HG02870 (cell line): Measurements from ENCODE around the gene CDH13.

Experiments
- ATAC-seq: cut with Tn5 transposase; IDR thresholded peaks from one replicate; pipeline ENCODE4 v1.9.1; 2021; ENCODE audit warnings: mild to moderate bottlenecking, moderate library complexity; ENCODE audit not compliant: unreplicated experiment

Gene CDH13

GRCh38 chr16:82649766-82650165, 23.0 kb downstream of the CDH13 start:
- no peak for ATAC-seq

DNA sequence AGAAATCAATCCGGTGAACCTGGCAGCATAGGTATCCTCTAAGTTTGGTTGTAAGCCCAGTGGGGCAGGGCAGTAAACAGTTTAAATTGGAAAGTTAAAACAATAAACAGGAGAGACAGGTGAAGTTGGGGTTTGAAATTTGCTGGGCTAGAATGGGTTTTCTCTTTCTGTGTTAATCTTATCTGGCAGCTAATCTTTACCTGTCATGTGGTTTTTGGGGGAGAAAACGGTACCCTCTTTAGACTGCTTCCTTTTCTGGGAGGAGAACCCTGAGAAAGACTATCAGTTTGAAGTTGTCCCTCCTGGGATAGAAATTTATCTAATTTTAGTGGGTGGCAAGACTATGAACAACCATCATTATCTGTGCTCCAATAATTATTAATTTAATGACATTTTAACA, 24.0 kb downstream of the CDH13 start:
- ATAC-seq, result no peak

DNA sequence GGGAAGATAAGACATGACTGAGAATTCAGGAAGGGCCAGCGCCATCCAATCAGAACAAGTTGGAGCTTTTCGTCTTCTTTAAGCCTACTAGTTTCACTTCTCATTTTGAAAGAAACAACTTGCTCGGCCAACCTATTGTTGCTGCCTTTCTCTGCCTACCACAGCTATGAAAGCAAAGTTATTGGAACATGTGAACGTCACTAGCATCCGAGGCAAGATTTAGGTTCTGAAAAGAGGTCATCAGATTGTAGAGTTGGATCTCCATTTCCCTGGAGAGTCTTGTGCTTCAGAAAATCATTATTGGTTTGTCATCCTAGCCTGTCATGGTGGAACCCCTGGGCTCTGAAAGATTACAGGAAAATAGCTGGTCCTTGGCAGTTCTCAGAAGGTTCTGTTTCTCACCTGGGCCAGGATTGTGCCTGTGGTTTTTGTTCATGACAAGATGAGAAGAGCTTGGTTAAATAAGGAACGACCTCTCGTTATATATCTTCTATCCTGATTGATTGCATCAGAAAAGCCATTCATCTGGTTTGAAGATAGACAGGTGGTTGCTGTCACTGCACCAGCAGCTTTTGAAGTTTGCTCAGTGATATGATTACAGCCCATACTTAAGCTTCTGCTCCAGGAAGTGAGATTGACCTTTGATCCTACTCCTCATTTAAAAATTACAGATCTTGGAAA, 25.3 kb downstream of the CDH13 start:
- ATAC-seq, result peak; percentile 45

GRCh38 chr16:82652826-82653225, 26.1 kb downstream of the CDH13 start:
- no peak for ATAC-seq

DNA sequence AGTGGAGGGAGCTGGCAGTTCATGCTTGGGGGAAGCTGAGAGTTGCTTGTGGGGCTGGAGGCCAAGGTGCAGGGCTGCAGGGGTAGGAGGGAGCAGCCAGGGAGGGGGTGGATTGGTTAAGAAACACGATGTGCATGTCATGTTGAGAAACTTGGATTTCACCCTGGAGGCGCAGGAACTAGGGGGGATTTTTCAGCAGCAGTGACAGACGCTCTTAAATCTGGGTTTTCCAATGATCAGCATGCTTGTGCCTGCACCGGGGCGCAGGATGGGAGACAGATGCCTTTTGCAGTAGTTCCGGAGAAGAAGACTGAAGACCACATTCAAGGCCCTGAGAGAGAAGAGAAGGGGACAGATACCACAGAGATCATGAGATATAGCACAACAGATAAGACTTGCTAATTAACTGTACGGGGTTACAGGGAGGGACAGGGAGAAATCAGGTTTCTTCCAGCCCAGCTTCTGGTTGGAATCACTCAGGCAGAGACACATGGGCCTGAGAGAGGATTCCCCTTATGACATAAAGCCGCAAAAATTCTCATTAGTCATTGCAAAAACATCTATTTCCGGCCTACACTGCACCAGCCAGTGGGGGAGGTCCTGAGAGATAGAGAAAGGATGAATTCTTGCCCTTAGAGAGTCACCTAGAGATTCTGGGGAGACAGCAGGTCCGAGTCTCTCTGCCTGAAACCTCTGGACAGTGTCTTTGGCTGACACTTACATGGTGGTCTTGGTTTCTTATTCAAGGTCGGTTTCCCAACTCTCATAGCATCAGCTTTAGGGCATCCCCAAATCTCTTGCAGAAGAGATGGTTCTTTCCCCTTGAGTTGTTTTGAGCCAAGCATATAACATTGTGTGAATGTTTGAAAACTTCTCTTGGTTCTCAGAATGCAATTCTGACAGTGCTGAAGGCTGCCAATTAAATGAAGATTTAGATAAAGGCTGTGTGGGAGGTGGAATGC, 27.1 kb downstream of the CDH13 start:
- ATAC-seq, result peak; percentile 78

DNA sequence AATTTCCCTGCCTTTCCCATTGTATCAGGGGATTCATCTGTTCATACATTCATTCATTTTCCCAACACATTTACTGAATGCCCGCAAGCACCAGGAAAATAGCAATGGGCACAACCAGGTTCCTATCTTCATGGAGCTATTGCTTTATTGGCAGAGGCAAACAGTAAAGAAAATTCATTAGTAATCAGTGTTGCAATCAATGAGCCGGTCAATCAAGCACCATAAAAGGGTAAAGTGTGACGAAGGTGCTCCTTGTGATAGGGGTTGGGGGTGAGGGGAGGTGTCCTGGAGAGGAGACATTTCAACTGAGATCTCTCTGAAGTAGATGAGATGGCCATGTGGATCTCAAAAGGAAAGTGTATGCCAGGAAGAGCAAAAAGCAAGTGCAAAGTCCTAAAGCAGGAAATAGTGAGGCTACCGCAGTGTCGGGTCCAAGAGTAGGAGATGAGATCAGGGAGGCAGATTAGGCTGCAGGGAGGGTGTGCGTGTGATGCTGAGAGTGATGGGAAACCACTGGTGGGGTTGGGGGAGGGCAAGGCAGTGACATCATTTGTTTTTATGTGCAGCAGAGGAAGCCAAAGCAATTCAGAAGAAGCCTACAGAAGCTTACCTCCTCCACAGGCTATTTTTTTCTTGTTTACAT, 28.4 kb downstream of the CDH13 start:
- ATAC-seq, result no peak

DNA sequence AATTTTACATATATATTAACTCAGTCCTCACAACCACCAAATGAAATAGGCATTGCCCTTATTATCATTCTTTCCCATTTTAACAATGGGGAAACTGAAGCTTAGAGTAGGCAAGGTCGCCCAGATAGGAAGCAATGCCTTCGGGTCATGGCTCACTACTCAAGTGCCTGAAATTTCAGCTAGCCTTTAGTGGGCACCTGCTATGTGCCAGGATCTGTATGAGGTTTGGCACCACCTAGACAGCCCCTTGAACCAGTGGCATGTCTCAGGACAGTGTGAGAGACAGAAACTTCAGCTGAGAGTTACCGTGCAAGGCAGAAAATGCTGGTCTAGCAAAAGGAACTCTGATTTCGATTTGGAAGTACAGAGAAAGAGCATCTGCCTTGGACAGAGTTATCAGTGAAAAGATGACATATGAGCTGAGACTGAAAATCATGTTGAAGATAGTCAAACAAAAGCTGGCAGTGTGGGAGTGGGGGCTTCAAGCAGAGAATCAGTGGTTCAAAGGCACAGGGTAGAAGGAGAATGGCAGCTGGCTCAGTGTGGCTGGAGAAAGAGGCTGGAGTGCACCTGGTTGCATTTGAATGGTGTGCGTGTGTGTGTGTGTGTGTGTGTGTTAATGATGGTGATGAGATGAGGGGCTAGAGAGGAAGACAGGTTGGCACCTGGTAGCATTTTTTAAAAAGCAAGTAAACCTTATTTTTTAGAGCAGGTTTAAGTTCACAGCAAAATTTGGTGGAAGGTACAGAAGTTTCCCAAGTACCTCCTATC, 29.1 kb downstream of the CDH13 start:
- no peak for ATAC-seq

DNA sequence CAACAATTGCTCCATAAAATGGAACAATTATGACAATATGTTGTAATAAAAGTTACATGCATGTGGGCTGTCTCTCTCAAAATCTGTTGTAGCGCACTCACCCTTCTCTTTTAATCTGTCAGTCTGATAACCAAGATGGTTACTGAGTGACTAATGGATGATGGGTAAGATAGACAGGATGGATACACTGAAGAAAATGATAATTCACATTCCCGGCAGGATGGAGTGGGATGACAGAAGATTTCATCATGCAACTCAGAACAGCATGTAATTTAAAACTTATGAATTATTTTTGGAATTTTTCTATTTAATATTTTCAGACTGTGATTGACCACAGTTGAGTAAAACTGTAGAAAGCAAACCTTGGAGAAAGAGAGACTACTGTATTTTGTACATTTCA, 30.5 kb downstream of the CDH13 start:
- ATAC-seq, result no peak

DNA sequence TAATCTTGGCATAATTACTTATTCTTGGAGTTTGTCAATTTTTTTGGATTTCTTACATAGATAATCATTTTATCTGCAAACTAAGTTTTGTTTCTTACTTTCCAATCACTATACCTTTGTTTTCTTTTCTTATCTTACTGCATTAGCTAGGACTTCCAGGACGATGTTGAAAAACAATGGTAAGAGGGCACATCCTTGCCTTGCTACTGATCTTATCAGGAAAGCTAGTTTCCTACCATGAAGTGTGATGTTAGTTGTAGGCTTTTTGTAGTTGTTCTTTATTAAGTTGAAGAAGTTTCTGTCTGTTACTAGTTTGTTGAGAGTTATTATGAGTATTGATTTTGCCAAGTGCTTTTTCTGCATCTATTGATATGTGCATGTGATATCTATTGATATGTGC, 31.0 kb downstream of the CDH13 start:
- ATAC-seq, result no peak

- ATAC-seq, result no peak
Observed at GRCh38 chr16:82658796-82659195, 32.0 kb downstream of the CDH13 start.

GRCh38 chr16:82660075-82660645, 33.4 kb downstream of the CDH13 start:
- ATAC-seq, result no peak

- ATAC-seq, result no peak
Observed at GRCh38 chr16:82660966-82661365, 34.2 kb downstream of the CDH13 start.

DNA sequence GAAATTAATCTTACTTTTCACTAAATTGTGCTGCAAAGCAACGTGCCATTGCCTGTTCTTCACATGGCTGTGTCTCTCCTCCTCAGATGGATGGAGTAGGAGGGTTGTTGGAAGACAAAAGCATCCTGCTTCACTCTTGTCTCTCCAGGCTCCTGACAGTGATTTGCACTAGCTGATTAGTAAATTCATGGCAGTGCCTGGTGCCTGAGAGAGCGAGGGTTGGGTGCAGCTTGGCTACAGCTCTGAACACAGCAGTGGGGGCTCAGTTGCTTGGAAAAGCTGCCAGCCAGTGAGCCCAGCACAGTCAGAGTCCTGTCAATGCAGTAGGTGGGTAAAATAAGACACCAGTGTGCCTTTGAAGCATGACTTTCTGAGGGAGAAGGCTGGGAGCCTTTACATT, 37.4 kb downstream of the CDH13 start:
- ATAC-seq, result no peak

- ATAC-seq, result no peak
Observed at GRCh38 chr16:82665025-82665424, 38.3 kb downstream of the CDH13 start.

DNA sequence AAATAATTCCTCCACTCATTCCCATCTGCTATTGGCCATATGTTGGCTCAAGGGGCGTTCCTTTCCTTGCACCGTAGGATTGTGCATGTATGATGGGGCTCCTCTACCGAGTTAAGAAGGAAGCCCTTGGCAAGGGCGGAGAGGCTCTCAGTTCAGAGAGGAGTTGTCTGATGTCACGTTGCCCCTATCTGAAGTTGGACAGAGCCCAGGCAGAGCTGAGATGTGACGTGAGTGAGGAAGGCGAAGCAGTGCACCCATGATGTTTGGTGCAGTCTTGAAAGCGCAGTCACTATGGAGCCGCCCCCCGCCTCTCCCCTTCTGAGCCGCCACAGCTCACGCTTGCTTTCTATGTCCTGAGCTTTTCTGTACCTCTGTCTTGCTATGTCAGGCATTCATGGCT, 40.7 kb downstream of the CDH13 start:
- ATAC-seq, result no peak

GRCh38 chr16:82668094-82668493, 41.3 kb downstream of the CDH13 start:
- no peak for ATAC-seq

- no peak for ATAC-seq
Observed at GRCh38 chr16:82671741-82672140, 45.0 kb downstream of the CDH13 start.

- ATAC-seq, result no peak
Observed at GRCh38 chr16:82672676-82673075, 45.9 kb downstream of the CDH13 start.

GRCh38 chr16:82675300-82675699, 48.5 kb downstream of the CDH13 start:
- ATAC-seq, result no peak

- ATAC-seq, result no peak
Observed at GRCh38 chr16:82681592-82681991, 54.8 kb downstream of the CDH13 start.

- no peak for ATAC-seq
Observed at GRCh38 chr16:82682767-82683166, 56.0 kb downstream of the CDH13 start.
